H1 (cell line): ENCODE measurements around the gene RBMS1. TPM values are rescaled to one million over a fixed set of nuclear protein-coding genes. Genes with fewer than 3 reads are reported as not detected.

Experiments
- CTCF ChIA-PET: fragments of 300-600 bp; sonication (Branson Sonifier 250); formaldehyde crosslinking; loops from one replicate; lab custom pipeline; 2021; ENCODE audit not compliant: partially characterized antibody; lab: Charles Lee
- POLR2A ChIA-PET: fragments of 300-600 bp; sonication (Branson Sonifier 250); formaldehyde crosslinking; loops from one replicate; lab custom pipeline; 2021; ENCODE audit warnings: inconsistent platforms; ENCODE audit not compliant: partially characterized antibody; lab: Charles Lee
- DNase-seq, 2 experiments: peaks; one replicate each; pipeline versions ENCODE4 v3.0.0 to v3.0.0-alpha.2; 2010 to 2022; ENCODE audit warnings: low spot score in 2 of 2, low read depth in 1 of 2, mixed read lengths in 1 of 2
- FAIRE-seq: peaks from 2 replicates; lab custom pipeline; 2011; peaks lifted over from hg19 to GRCh38; lab: Jason Lieb, UNC
- H2AFZ ChIP-seq: 2 replicates; pipeline ENCODE4 v1.8.1; 2012; ENCODE audit warnings: low read length, inconsistent platforms
- H2AK5ac ChIP-seq: 2 replicates; pipeline ENCODE4 v1.6.1; 2013; ENCODE audit warnings: low read depth, low read length
- H2BK120ac ChIP-seq: replicated peaks from 2 replicates; pipeline ENCODE3; 2013; ENCODE audit warnings: low read depth, low read length, inconsistent platforms
- H2BK12ac ChIP-seq: 2 replicates; pipeline ENCODE4 v1.6.1; 2013; ENCODE audit warnings: low read depth, low read length
- H2BK15ac ChIP-seq: 2 replicates; pipeline ENCODE4 v1.6.1; 2013; ENCODE audit warnings: low read length
- H2BK20ac ChIP-seq: 2 replicates; pipeline ENCODE4 v1.6.1; 2013; ENCODE audit warnings: low read length
- H2BK5ac ChIP-seq: 2 replicates; pipeline ENCODE4 v1.6.1; 2013; ENCODE audit warnings: low read depth, low read length
- H3K14ac ChIP-seq: 2 replicates; pipeline ENCODE4 v1.6.1; 2013; ENCODE audit warnings: inconsistent platforms; ENCODE audit not compliant: insufficient read length
- H3K18ac ChIP-seq: 2 replicates; pipeline ENCODE4 v1.6.1; 2013; ENCODE audit warnings: low read length; ENCODE audit errors: extremely low read depth
- H3K23ac ChIP-seq: 2 replicates; pipeline ENCODE4 v1.6.1; 2013; ENCODE audit warnings: inconsistent platforms; ENCODE audit not compliant: insufficient read length
- H3K23me2 ChIP-seq: 2 replicates; pipeline ENCODE4 v1.6.1; 2013; ENCODE audit warnings: low read depth, low read length
- H3K27ac ChIP-seq: 2 replicates; pipeline ENCODE4 v1.6.1; 2011; ENCODE audit warnings: low read depth, low read length, inconsistent platforms
- H3K27me3 ChIP-seq, 4 experiments: replicated peaks in 1 of 4; 1 replicate in 1 of 4; 2 replicates in 3 of 4; pipeline versions ENCODE4 v1.6.1 to v1.8.1; 2011 to 2013; ENCODE audit warnings: low read length in 3 of 4, mild to moderate bottlenecking in 3 of 4, inconsistent platforms in 2 of 4, mixed read lengths in 2 of 4, moderate library complexity in 1 of 4; ENCODE audit not compliant: control insufficient read depth in 3 of 4, insufficient read depth in 3 of 4; ENCODE audit errors: extremely low read depth in 1 of 4
- H3K36me3 ChIP-seq, 4 experiments: 2 replicates each; pipeline versions ENCODE4 v1.6.1 to v1.8.1; 2011 to 2013; ENCODE audit warnings: mild to moderate bottlenecking in 4 of 4, low read length in 3 of 4, moderate library complexity in 2 of 4, control low read depth in 1 of 4, inconsistent platforms in 1 of 4; ENCODE audit not compliant: insufficient read depth in 4 of 4, control insufficient read depth in 2 of 4
- H3K4ac ChIP-seq: replicated peaks from 2 replicates; pipeline ENCODE3; 2013; ENCODE audit warnings: low read length, low read depth, mixed read lengths, inconsistent platforms; ENCODE audit not compliant: insufficient read length
- H3K4me1 ChIP-seq, 4 experiments: replicated peaks in 1 of 4; 1 replicate in 1 of 4; 2 replicates in 3 of 4; pipeline versions ENCODE4 v1.6.1 to v1.8.1; 2011 to 2013; ENCODE audit warnings: low read length in 3 of 4, inconsistent platforms in 2 of 4, mixed read lengths in 1 of 4; ENCODE audit not compliant: insufficient read depth in 4 of 4, control insufficient read depth in 3 of 4
- H3K4me2 ChIP-seq, 2 experiments: 2 replicates each; pipeline versions ENCODE4 v1.6.1 to v1.8.1; 2011 to 2013; ENCODE audit warnings: low read depth in 2 of 2, low read length in 2 of 2, control low read depth in 1 of 2, inconsistent platforms in 1 of 2, mild to moderate bottlenecking in 1 of 2; ENCODE audit not compliant: insufficient read depth in 1 of 2
- H3K4me3 ChIP-seq, 4 experiments: fragments of 200-600, 300-600 bp in 1 of 4; sonication (generic), shearing (Covaris generic), sonication (Bioruptor Twin) in 1 of 4; 2 replicates each; pipeline versions ENCODE4 v1.5.1 to v1.8.1; 2011 to 2016; ENCODE audit warnings: low read length in 4 of 4, low read depth in 3 of 4, control low read depth in 2 of 4, inconsistent platforms in 2 of 4, mild to moderate bottlenecking in 2 of 4, mixed read lengths in 1 of 4, moderate library complexity in 1 of 4; ENCODE audit not compliant: insufficient read depth in 2 of 4; ENCODE audit errors: extremely low read depth in 1 of 4
- H3K56ac ChIP-seq: replicated peaks from 2 replicates; pipeline ENCODE3; 2013; ENCODE audit warnings: low read depth, mild to moderate bottlenecking, mixed read lengths, low read length, inconsistent platforms; ENCODE audit not compliant: insufficient read length
- H3K79me1 ChIP-seq: 2 replicates; pipeline ENCODE4 v1.6.1; 2013; ENCODE audit warnings: low read depth, low read length, control low read depth
- H3K79me2 ChIP-seq, 2 experiments: 2 replicates each; pipeline versions ENCODE4 v1.6.1 to v1.8.1; 2012 to 2013; ENCODE audit warnings: low read length in 2 of 2, mild to moderate bottlenecking in 2 of 2, inconsistent platforms in 1 of 2; ENCODE audit not compliant: insufficient read depth in 2 of 2, control insufficient read depth in 1 of 2
- H3K9ac ChIP-seq, 4 experiments: replicated peaks in 1 of 4; 1 replicate in 1 of 4; 2 replicates in 3 of 4; pipeline versions ENCODE4 v1.6.1 to v1.8.1; 2011 to 2013; ENCODE audit warnings: low read depth in 3 of 4, low read length in 3 of 4, control low read depth in 2 of 4, mild to moderate bottlenecking in 2 of 4, moderate library complexity in 2 of 4, inconsistent platforms in 1 of 4; ENCODE audit errors: extremely low read depth in 1 of 4
- H3K9me3 ChIP-seq, 2 experiments: 2 replicates each; pipeline versions ENCODE4 v1.6.1 to v1.8.1; 2012 to 2013; ENCODE audit warnings: mild to moderate bottlenecking in 2 of 2, moderate library complexity in 2 of 2, control low read depth in 1 of 2, inconsistent platforms in 1 of 2, low read depth in 1 of 2, low read length in 1 of 2, mixed read lengths in 1 of 2; ENCODE audit not compliant: insufficient read depth in 2 of 2
- H4K20me1 ChIP-seq, 2 experiments: replicated peaks in 1 of 2; 2 replicates each; pipeline versions ENCODE3 to v1.8.1; 2011 to 2013; ENCODE audit warnings: inconsistent platforms in 2 of 2, low read length in 2 of 2, mild to moderate bottlenecking in 1 of 2; ENCODE audit not compliant: insufficient read depth in 2 of 2, control insufficient read depth in 1 of 2
- H4K5ac ChIP-seq: 2 replicates; pipeline ENCODE4 v1.6.1; 2013; ENCODE audit warnings: low read length, low read depth, mixed read lengths, inconsistent platforms; ENCODE audit not compliant: insufficient read length
- H4K8ac ChIP-seq: 2 replicates; pipeline ENCODE4 v1.8.0; 2013; ENCODE audit warnings: mild to moderate bottlenecking, moderate library complexity, low read length, inconsistent platforms; ENCODE audit not compliant: insufficient read depth; ENCODE audit errors: extremely low read depth
- H4K91ac ChIP-seq: replicated peaks from 2 replicates; pipeline ENCODE3; 2013; ENCODE audit warnings: low read length, mixed read lengths, inconsistent platforms; ENCODE audit not compliant: insufficient read length
- CHD2 ChIP-seq: IDR thresholded peaks from 2 replicates; pipeline ENCODE4 v1.6.1; 2012; ENCODE audit warnings: low read length, improper control_type of control experiment
- E2F6 ChIP-seq: IDR thresholded peaks from 2 replicates; pipeline ENCODE4 v1.6.1; 2012; ENCODE audit warnings: inconsistent platforms
- FOSL1 ChIP-seq: IDR thresholded peaks from 2 replicates; pipeline ENCODE4 v1.6.1; 2011; ENCODE audit warnings: mild to moderate bottlenecking, low read depth, low read length, moderate library complexity; ENCODE audit not compliant: insufficient read depth
- GABPA ChIP-seq: IDR thresholded peaks from 2 replicates; pipeline ENCODE4 v1.6.1; 2011; ENCODE audit warnings: mild to moderate bottlenecking, low read length, moderate library complexity, borderline replicate concordance; ENCODE audit not compliant: insufficient read depth
- NANOG ChIP-seq: IDR thresholded peaks from 2 replicates; pipeline ENCODE4 v1.6.1; 2011; ENCODE audit warnings: low read length, low read depth, mild to moderate bottlenecking, inconsistent platforms; ENCODE audit not compliant: insufficient read depth, poor library complexity, severe bottlenecking
- POLR2AphosphoS5 ChIP-seq: IDR thresholded peaks from 2 replicates; pipeline ENCODE4 v1.6.1; 2011; ENCODE audit warnings: low read depth, low read length
- POU5F1 ChIP-seq: IDR thresholded peaks from 2 replicates; pipeline ENCODE4 v1.6.1; 2011; ENCODE audit warnings: low read depth, mild to moderate bottlenecking, low read length, moderate library complexity
- RNF2 ChIP-seq: fragments of 200-900, 300-1000 bp; sonication (generic); IDR thresholded peaks from 2 replicates; pipeline ENCODE4 v1.7.1; 2016; ENCODE audit warnings: borderline replicate concordance, low read depth, mild to moderate bottlenecking, antibody characterized with exemption, low read length; ENCODE audit not compliant: poor library complexity, severe bottlenecking; ENCODE audit errors: missing control alignments
- SAP30 ChIP-seq: fragments of 300-600 bp; sonication (generic); IDR thresholded peaks from 2 replicates; pipeline ENCODE4 v1.7.1; 2012; ENCODE audit warnings: low read length, moderate library complexity, mild to moderate bottlenecking, inconsistent platforms; ENCODE audit not compliant: insufficient read depth, insufficient replicate concordance
- WGBS, 2 experiments: shearing (Covaris generic) in 1 of 2; methylation state at CpG; one replicate each; pipeline versions ENCODE4 v1.1.6 to v1.1.7; 2013 to 2015; ENCODE audit warnings: low lambda C conversion rate in 2 of 2, mixed read lengths in 2 of 2, inconsistent platforms in 1 of 2, low coverage in 1 of 2, missing lambda C conversion rate in 1 of 2; ENCODE audit not compliant: insufficient replicate concordance in 2 of 2, insufficient coverage in 1 of 2, insufficient read length in 1 of 2; ENCODE audit errors: extremely low coverage in 1 of 2, missing lambda C conversion rate in 1 of 2; 5-methylcytosine and 5-hydroxymethylcytosine counted together
- polyA plus RNA-seq, 7 experiments: library from polyadenylated mRNA; depleted of rRNA in 3 of 7; stranded (reverse) in 5 of 7; unstranded in 2 of 7; fragments of >200 nt in 5 of 7; fragments of 200-250 nt in 2 of 7; gene quantifications; 1 replicate in 5 of 7; 2 replicates in 1 of 7; 4 replicates in 1 of 7; pipeline versions ENCODE4 v1.2.1 to v1.2.3, GENCODE V29; 2011 to 2013; ENCODE audit warnings: missing spikeins in 2 of 7, mixed read lengths in 2 of 7
- total RNA-seq: library from RNA; stranded (reverse); fragmentation: NEBNext Ultra II Directional; extraction: Animal tissue kit (Norgen Biotek cat#: 25700); gene quantifications from 2 replicates; pipeline ENCODE4 v1.2.1, GENCODE V29; 2021

The RBMS1 gene
- total and polyA plus RNA-seq, 2 of the 8 experiments (the other 6 are each of a cell fraction or from before 2014, with no cell fraction given) = 53.7 to 60.0 TPM

GRCh38 chr2:160268151-160268781 is 225.3 kb downstream of the RBMS1 start:
- H3K79me1 ChIP-seq = no peaks in the 10 kb centered on the region
- H3K79me2 ChIP-seq = no peaks in the 10 kb centered on the region
- H4K20me1 ChIP-seq = no peaks in the 10 kb centered on the region
- no peak overlapping the region for H2AFZ ChIP-seq
- H3K4me3 ChIP-seq = no peak overlapping the region
- no peak for TF ChIP-seq POLR2AphosphoS5
- TF ChIP-seq RNF2 = no peak
- no peak for TF ChIP-seq NANOG
- TF ChIP-seq CHD2 = no peak
- no peak for TF ChIP-seq SAP30
- TF ChIP-seq POU5F1 = no peak
- no peak for TF ChIP-seq FOSL1
- TF ChIP-seq E2F6 = no peak
- no peak for TF ChIP-seq GABPA
- H3K4ac ChIP-seq = no peak overlapping the region
- peaks cover 0 to 3% (median 0%) of the 10 kb centered on the region in 4 experiments; a peak in 1 of 8 replicates for H3K36me3 ChIP-seq
- no peak overlapping the region for H2BK20ac ChIP-seq
- H3K27me3 ChIP-seq = peaks cover 2 to 10% (median 7%) of the 10 kb centered on the region in 4 experiments
- H2BK15ac ChIP-seq = no peak overlapping the region
- 94% methylated on average over 2 of the region's 2 CpGs; no CpG with 5 or more reads in 1 of the 2 experiments for WGBS, 2 experiments
- H2BK12ac ChIP-seq = no peak overlapping the region
- H2BK5ac ChIP-seq = no peak overlapping the region
- no peak overlapping the region for H3K27ac ChIP-seq
- no peaks in the 10 kb centered on the region for H3K9me3 ChIP-seq
- H3K4me2 ChIP-seq = no peak overlapping the region
- H3K23ac ChIP-seq = no peak overlapping the region
- H4K8ac ChIP-seq = no peak overlapping the region
- no peak overlapping the region for H3K18ac ChIP-seq
- no peak overlapping the region for H2BK120ac ChIP-seq
- DNase-seq (no peak), FAIRE-seq (no peak)
- CTCF ChIA-PET = interaction anchor here (1.2 kb wide), 1 partner anchor 15 kb away, joined by 3 read pairs; no protein-coding TSS in a partner anchor
- POLR2A ChIA-PET = no interaction called here
- peaks cover 3 to 17% (median 11%) of the 10 kb centered on the region in 4 experiments for H3K4me1 ChIP-seq
- peaks cover 2% of the 10 kb centered on the region; the same call in 1 of the 2 replicates for H3K23me2 ChIP-seq
- H4K91ac ChIP-seq = no peak overlapping the region
- H3K9ac ChIP-seq = no peak overlapping the region
- no peak overlapping the region for H2AK5ac ChIP-seq
- no peak overlapping the region for H4K5ac ChIP-seq
- H3K56ac ChIP-seq = no peak overlapping the region
- no peak overlapping the region for H3K14ac ChIP-seq
